ENCODE data around the gene SLC6A18.

DNA sequence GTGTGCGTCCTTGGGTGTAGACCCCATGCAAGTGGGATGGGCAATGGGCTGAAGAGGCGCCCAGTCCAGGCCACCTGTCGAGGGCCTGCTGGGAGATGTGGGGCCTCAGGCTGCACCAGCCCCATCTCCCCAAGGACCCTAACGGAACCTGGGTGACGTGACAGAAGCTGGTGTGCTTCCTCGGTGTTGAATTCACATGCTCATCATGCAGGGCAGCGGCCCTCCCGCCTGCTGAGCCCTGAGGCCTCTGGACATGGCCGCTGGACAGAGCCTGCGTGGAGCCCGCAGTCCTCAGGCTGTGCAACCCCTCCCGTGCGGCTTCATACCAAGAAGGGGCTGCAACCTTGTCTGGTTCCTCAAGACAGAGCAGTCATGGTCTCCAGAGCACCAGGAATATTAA is 42.9 kb downstream of the SLC6A18 start:
- TF ChIP-seq, protein P1, sequence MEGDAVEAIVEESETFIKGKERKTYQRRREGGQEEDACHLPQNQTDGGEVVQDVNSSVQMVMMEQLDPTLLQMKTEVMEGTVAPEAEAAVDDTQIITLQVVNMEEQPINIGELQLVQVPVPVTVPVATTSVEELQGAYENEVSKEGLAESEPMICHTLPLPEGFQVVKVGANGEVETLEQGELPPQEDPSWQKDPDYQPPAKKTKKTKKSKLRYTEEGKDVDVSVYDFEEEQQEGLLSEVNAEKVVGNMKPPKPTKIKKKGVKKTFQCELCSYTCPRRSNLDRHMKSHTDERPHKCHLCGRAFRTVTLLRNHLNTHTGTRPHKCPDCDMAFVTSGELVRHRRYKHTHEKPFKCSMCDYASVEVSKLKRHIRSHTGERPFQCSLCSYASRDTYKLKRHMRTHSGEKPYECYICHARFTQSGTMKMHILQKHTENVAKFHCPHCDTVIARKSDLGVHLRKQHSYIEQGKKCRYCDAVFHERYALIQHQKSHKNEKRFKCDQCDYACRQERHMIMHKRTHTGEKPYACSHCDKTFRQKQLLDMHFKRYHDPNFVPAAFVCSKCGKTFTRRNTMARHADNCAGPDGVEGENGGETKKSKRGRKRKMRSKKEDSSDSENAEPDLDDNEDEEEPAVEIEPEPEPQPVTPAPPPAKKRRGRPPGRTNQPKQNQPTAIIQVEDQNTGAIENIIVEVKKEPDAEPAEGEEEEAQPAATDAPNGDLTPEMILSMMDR (IDR thresholded peaks at IDR 0.05; ENCODE audit: insufficient read depth, low read length, poor library complexity, severe bottlenecking): no peak
- TF ChIP-seq EZH2phosphoT487 (conservative IDR thresholded peaks at IDR 0.05; ENCODE audit: low read length): no peak

Measured in SU-DHL-6 (cell line).